Neural progenitor cell (in vitro differentiated cells): Measurements from ENCODE around the gene WDR70. TPM values are rescaled to one million over a fixed set of nuclear protein-coding genes. Genes with fewer than 3 reads are reported as not detected.

Experiments used
- DNase-seq: peaks from one replicate; pipeline ENCODE4 v3.0.0-alpha.2; 2016; ENCODE audit warnings: low spot score
- H2AFZ ChIP-seq: fragments of 200-600 bp; sonication (generic); replicated peaks from 2 replicates; pipeline ENCODE4 v1.6.1; 2016; ENCODE audit warnings: antibody characterized with exemption
- H3F3A ChIP-seq: fragments of 200-600 bp; sonication (generic); 2 replicates; pipeline ENCODE4 v1.6.1; 2016; ENCODE audit warnings: antibody characterized with exemption, low read depth
- H3K27ac ChIP-seq: fragments of 200-600 bp; sonication (generic); 2 replicates; pipeline ENCODE4 v1.5.1; 2016; ENCODE audit warnings: mild to moderate bottlenecking
- H3K27me3 ChIP-seq: fragments of 200-600 bp; sonication (generic); 2 replicates; pipeline ENCODE4 v1.6.1; 2016; ENCODE audit warnings: mild to moderate bottlenecking, moderate library complexity
- H3K36me3 ChIP-seq: fragments of 200-600 bp; sonication (generic); 2 replicates; pipeline ENCODE4 v1.5.1; 2016
- H3K4me1 ChIP-seq: fragments of 200-600 bp; sonication (generic); 2 replicates; pipeline ENCODE4 v1.6.1; 2016; ENCODE audit warnings: mixed run types
- H3K4me2 ChIP-seq: fragments of 200-600 bp; sonication (generic); 2 replicates; pipeline ENCODE4 v1.6.1; 2016
- H3K4me3 ChIP-seq: fragments of 200-600 bp; sonication (generic); 2 replicates; pipeline ENCODE4 v1.5.1; 2016
- H3K79me2 ChIP-seq: fragments of 200-600 bp; sonication (generic); 2 replicates; pipeline ENCODE4 v1.6.1; 2016; ENCODE audit warnings: low read depth
- H3K9ac ChIP-seq: fragments of 200-600 bp; sonication (generic); 2 replicates; pipeline ENCODE4 v1.6.1; 2016
- H3K9me3 ChIP-seq: fragments of 200-600 bp; sonication (generic); 2 replicates; pipeline ENCODE4 v1.5.1; 2016; ENCODE audit warnings: low read depth
- H4K20me1 ChIP-seq: fragments of 200-600 bp; sonication (generic); 2 replicates; pipeline ENCODE4 v1.6.1; 2016; ENCODE audit warnings: low read depth
- H3K27ac Mint-ChIP-seq: 3 replicates; pipeline ENCODE4 v1.8.0; 2021; ENCODE audit warnings: mixed read lengths
- H3K27me3 Mint-ChIP-seq: 2 replicates; pipeline ENCODE4 v1.8.0; 2022; ENCODE audit warnings: low read depth, mild to moderate bottlenecking, inconsistent platforms, moderate library complexity, mixed read lengths; ENCODE audit not compliant: insufficient read depth
- H3K36me3 Mint-ChIP-seq: 3 replicates; pipeline ENCODE4 v1.8.0; 2021; ENCODE audit warnings: mixed read lengths
- H3K4me1 Mint-ChIP-seq: 3 replicates; pipeline ENCODE4 v1.8.0; 2021; ENCODE audit warnings: mixed read lengths
- H3K4me3 Mint-ChIP-seq: 3 replicates; pipeline ENCODE4 v1.8.0; 2021; ENCODE audit warnings: mild to moderate bottlenecking, moderate library complexity, mixed read lengths
- H3K9me3 Mint-ChIP-seq: 3 replicates; pipeline ENCODE4 v1.8.0; 2020; ENCODE audit warnings: mixed read lengths
- CTCF ChIP-seq: fragments of 200-600 bp; sonication (generic); IDR thresholded peaks from 2 replicates; pipeline ENCODE4 v1.5.1; 2017; ENCODE audit warnings: antibody characterized with exemption, mild to moderate bottlenecking
- EZH2 ChIP-seq: fragments of 200-600 bp; sonication (generic); IDR thresholded peaks from 2 replicates; pipeline ENCODE4 v1.6.1; 2017; ENCODE audit warnings: antibody characterized with exemption, mild to moderate bottlenecking, moderate library complexity
- EZH2phosphoT487 ChIP-seq: fragments of 200-600 bp; sonication (generic); IDR thresholded peaks from 2 replicates; pipeline ENCODE4 v1.6.1; 2017; ENCODE audit warnings: antibody characterized with exemption
- total RNA-seq: library from RNA; depleted of rRNA; stranded (reverse); fragments of >200 nt; gene quantifications from 2 replicates; pipeline ENCODE4 v1.2.3, GENCODE V29; 2015; ENCODE audit warnings: low replicate concordance

Gene WDR70
- total RNA-seq, 1 donor from 2014 or later, result 46.2 TPM

GRCh38 chr5:37626266-37626665 is 247.1 kb downstream of the WDR70 start:
- H2AFZ ChIP-seq, result no peak overlapping the region
- H4K20me1 ChIP-seq, result no peaks in the 10 kb centered on the region
- H3K27me3 ChIP-seq, result no peaks in the 10 kb centered on the region
- DNase-seq, result no peak
- no peak overlapping the region for H3K4me3 ChIP-seq
- no peaks in the 10 kb centered on the region for H3K9me3 ChIP-seq
- no peaks in the 10 kb centered on the region for H3F3A ChIP-seq
- TF ChIP-seq CTCF (no peak), EZH2 (no peak), EZH2phosphoT487 (no peak)
- no peaks in the 10 kb centered on the region for H3K79me2 ChIP-seq
- Mint-ChIP-seq H3K36me3 (peaks cover 8% of the 10 kb centered on the region), H3K4me1 (no peaks in the 10 kb centered on the region), H3K9me3 (peaks cover 15% of the 10 kb centered on the region), H3K27me3 (peaks cover 6% of the 10 kb centered on the region), H3K4me3 (no peak overlapping the region), H3K27ac (no peak overlapping the region)
- no peak overlapping the region for H3K27ac ChIP-seq
- H3K4me2 ChIP-seq, result no peak overlapping the region
- H3K9ac ChIP-seq, result no peak overlapping the region
- H3K4me1 ChIP-seq, result no peaks in the 10 kb centered on the region
- H3K36me3 ChIP-seq, result no peaks in the 10 kb centered on the region

GRCh38 chr5:37628876-37629275 is 249.8 kb downstream of the WDR70 start:
- peaks cover 8% of the 10 kb centered on the region for H3K36me3 Mint-ChIP-seq
- no peaks in the 10 kb centered on the region for H4K20me1 ChIP-seq
- no peaks in the 10 kb centered on the region for H3K79me2 ChIP-seq
- H3K27me3 Mint-ChIP-seq, result peaks cover 6% of the 10 kb centered on the region
- no peaks in the 10 kb centered on the region for H3K36me3 ChIP-seq
- no peak overlapping the region for H2AFZ ChIP-seq
- no peak for DNase-seq
- H3K27ac ChIP-seq, result no peak overlapping the region
- no peaks in the 10 kb centered on the region for H3F3A ChIP-seq
- no peak overlapping the region for H3K27ac Mint-ChIP-seq
- no peaks in the 10 kb centered on the region for H3K4me1 Mint-ChIP-seq
- H3K4me2 ChIP-seq, result no peak overlapping the region
- H3K9me3 ChIP-seq, result no peaks in the 10 kb centered on the region
- H3K9ac ChIP-seq, result no peak overlapping the region
- H3K4me3 Mint-ChIP-seq, result no peak overlapping the region
- TF ChIP-seq EZH2phosphoT487 (no peak), CTCF (no peak), EZH2 (no peak)
- no peak overlapping the region for H3K4me3 ChIP-seq
- no peaks in the 10 kb centered on the region for H3K27me3 ChIP-seq
- peaks cover 15% of the 10 kb centered on the region for H3K9me3 Mint-ChIP-seq
- no peaks in the 10 kb centered on the region for H3K4me1 ChIP-seq

- peaks cover 15% of the 10 kb centered on the region for H3K9me3 Mint-ChIP-seq
- Histone ChIP-seq H3K79me2 (no peaks in the 10 kb centered on the region), H3K4me2 (no peak overlapping the region), H3K9me3 (no peaks in the 10 kb centered on the region), H3K27me3 (no peaks in the 10 kb centered on the region), H3K36me3 (no peaks in the 10 kb centered on the region), H3F3A (no peaks in the 10 kb centered on the region), H3K4me1 (no peaks in the 10 kb centered on the region), H2AFZ (no peak overlapping the region), H3K9ac (no peak overlapping the region), H4K20me1 (no peaks in the 10 kb centered on the region), H3K27ac (no peak overlapping the region), H3K4me3 (no peak overlapping the region)
- no peak overlapping the region for H3K4me3 Mint-ChIP-seq
- peaks cover 8% of the 10 kb centered on the region for H3K36me3 Mint-ChIP-seq
- no peak for DNase-seq
- no peaks in the 10 kb centered on the region for H3K4me1 Mint-ChIP-seq
- no peak overlapping the region for H3K27ac Mint-ChIP-seq
- peaks cover 6% of the 10 kb centered on the region for H3K27me3 Mint-ChIP-seq
- TF ChIP-seq EZH2phosphoT487 (no peak), EZH2 (no peak), CTCF (no peak)
Measured at GRCh38 chr5:37631939-37632338, 252.8 kb downstream of the WDR70 start.
